GM12892 (cell line): Measurements from ENCODE around the gene UBA6.

Source experiments
- DNase-seq: peaks from one replicate; pipeline ENCODE4 v3.0.0; 2011; ENCODE audit not compliant: insufficient read length
- FAIRE-seq: peaks from 2 replicates; lab custom pipeline; 2011; peaks lifted over from hg19 to GRCh38; lab: Jason Lieb, UNC
- POLR2A ChIP-seq: IDR thresholded peaks from 2 replicates; pipeline ENCODE4 v1.6.1; 2011; ENCODE audit warnings: low read depth, low read length, control low read depth
- POLR2AphosphoS5 ChIP-seq: IDR thresholded peaks from 2 replicates; pipeline ENCODE4 v1.6.1; 2011; ENCODE audit warnings: low read depth, low read length, control low read depth
- TAF1 ChIP-seq: IDR thresholded peaks from 2 replicates; pipeline ENCODE4 v1.6.1; 2011; ENCODE audit warnings: low read depth, mild to moderate bottlenecking, control low read depth, low read length, borderline replicate concordance

Gene UBA6

DNA sequence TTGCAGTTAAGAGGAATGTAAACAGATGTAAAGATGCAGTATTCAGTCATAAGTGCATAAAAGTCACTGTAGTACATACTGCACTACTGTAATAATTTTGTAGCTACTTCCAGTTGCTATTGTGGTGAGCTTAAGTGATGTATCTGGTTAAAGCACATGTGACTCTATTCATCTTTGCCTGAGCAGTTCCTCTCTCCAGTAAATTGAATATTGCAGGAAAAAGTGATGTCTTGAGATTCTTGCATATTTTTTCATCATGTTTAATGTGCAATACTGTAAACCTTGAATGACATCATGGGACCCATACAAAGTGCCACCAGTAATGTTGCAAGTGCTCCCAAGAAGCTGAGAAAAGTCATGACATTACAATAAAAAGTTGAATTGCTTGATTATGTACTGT, 9.6 kb downstream of the UBA6 start:
- TF ChIP-seq TAF1 (no peak), POLR2A (no peak), POLR2AphosphoS5 (no peak)
- FAIRE-seq, result peak; percentile 58
- DNase-seq, result no peak

DNA sequence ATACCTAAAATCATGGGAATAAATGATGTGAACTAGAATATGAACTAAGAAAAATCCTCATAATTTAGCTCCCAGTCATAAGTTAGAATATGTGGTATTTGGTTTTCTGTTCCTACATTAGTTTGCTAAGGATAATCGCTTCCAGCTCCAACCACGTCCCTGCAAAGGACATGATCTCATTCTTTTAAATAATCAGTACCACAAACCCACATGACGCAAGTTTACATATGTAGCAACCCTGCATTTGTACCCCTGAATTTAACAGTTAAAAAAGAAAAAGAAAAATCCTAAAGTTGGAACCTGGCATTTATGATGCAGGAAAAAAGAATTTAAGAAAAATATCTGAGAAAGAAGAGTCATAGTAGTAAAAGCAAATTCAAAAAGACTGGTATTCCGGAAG, 13.3 kb downstream of the UBA6 start:
- FAIRE-seq (no peak), DNase-seq (no peak)
- TF ChIP-seq POLR2AphosphoS5, result no peak
- no peak for TF ChIP-seq TAF1
- no peak for TF ChIP-seq POLR2A

DNA sequence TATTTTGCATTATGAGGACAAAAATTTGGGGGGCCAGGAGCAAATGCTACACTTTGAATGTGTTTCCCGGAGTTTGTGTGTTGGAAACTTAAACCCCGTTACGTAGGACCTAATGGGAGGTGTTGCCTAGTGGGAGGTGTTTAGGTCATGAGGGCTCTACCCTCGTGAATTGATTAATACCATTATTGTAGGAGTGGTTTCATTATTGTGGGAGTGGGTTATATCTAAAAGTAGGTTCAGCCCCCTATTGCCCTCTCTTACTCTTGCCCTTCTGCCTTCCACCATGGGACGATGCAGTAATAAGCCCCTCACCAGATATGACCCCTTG, 15.5 kb downstream of the UBA6 start:
- no peak for FAIRE-seq
- TF ChIP-seq TAF1 (no peak), POLR2AphosphoS5 (no peak)

DNA sequence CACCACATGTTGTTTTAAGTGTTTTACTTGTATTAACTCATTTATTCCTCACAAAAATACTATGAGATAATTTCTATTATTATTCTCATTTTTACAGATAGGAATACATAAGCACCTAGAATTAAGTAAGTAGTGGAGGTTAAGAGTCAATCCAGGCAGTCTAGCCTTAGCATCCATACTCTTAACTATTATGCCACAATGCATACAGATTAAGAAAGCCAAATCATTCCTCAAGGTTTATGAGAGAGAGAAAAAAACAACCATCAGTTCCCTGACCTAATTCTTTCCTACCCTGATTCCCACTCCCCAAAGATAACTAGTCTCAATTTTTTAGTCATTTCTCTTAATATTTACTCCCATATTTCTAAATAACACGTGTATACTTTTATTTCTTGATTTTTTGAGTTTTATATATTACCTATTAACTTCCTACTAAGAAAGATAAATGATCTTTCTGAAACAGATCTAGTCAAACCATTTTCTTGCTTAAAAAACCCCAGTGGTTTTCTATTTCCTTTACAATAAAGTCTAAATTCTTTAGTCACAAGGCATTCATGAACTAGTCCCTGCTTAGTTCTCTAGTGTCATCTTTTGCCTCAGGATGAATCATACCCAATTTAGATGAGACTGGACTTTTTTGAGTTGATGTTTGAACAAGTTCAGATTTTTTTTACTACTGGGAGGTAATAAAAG, 16.0 kb downstream of the UBA6 start:
- DNase-seq, result no peak
- no peak for TF ChIP-seq TAF1
- TF ChIP-seq POLR2A, result no peak
- TF ChIP-seq POLR2AphosphoS5, result no peak
- no peak for FAIRE-seq

More for the DNA sequence above, 15.5 kb downstream of the UBA6 start:
- no peak for DNase-seq

DNA sequence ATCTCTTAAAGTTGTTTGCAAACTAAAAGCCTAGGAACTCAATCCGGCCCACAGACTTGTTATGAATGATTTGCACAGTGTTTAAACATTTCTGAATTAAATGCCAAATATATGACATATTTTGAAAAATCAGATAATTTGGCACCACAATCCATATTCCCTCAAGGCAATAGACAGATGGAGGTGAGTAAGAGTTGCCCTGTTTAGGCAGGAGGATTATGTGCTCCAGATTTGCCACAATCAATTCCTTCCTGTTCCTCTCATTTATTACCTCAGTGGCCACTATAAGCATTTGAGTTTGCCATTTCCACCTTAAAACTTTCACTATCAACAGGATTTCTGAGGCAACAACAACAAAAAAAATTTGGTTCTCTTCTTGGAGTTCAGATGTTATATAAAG, 18.7 kb downstream of the UBA6 start:
- DNase-seq (no peak), FAIRE-seq (peak; percentile 40)
- TF ChIP-seq TAF1, result no peak
- no peak for TF ChIP-seq POLR2AphosphoS5
- TF ChIP-seq POLR2A, result no peak

DNA sequence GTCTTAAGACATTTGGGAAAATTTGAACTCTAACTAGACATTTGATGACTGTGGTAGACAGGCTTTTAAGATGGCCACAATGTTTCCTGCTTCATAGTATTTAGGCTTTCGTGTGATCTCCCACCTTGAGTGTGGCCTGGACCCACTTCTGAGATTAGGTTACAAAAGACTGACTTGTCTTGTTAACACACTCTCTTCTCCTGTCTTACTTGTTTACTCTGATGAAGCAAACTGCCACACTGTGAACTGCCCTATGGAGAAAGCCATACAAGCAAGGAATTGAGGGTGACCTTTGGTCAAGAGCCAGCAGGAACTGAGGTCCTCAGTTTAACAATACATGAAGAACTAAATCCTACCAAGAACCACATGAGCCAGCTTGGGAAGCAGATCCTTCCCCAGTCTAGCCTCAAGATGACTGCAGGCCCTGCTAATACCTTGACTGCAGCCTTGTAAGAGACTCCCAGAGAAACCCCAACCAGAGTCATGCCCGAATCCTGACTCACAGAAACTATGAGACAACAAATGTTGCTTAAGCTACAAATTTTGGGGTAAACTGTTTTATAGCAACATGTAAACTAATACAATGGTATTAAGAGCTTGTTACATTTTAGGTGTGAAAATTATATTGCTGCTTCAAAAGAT, 20.3 kb downstream of the UBA6 start:
- no peak for TF ChIP-seq POLR2A
- no peak for TF ChIP-seq TAF1
- no peak for TF ChIP-seq POLR2AphosphoS5
- no peak for DNase-seq
- peak; percentile 33 for FAIRE-seq

DNA sequence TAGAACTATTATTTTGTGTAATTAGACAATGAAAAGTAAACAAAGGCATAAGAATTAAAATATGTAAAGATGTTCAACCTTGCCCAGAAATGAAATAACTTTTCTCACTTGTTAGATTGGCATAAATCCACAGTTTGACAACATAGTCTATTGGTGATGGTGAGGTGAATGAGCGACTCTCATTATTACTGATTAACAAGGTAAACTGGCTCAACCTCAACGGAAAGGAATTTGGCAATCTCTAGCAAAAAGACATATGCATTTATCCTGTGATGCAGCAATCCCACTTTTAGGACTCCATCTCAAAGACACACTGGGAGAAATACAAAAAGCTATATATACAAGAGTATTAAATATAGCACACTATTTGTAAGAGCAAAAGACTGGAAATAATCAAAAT, 22.3 kb downstream of the UBA6 start:
- TF ChIP-seq POLR2AphosphoS5 (no peak), TAF1 (no peak), POLR2A (no peak)
- FAIRE-seq (no peak), DNase-seq (no peak)

DNA sequence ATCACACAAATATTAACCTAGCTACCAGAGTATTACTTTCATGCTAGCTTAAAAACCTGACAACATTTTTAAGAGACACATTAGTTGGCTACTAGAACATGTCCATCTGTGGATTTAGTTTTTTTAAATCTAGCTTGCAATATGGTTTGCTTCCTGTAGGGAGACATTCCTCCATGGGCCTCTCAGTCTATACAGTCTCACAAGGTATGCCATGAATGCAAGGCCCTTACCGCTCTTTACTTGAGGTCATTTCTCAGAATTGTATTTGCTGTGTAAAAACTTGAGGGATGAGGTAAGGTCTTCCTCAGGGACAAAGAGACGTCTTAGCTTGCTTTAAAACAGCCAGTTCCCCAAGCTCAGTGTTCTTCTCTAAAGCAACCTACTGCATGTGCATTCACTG, 26.9 kb downstream of the UBA6 start:
- DNase-seq, result no peak
- TF ChIP-seq POLR2A, result no peak
- TF ChIP-seq POLR2AphosphoS5, result no peak
- TF ChIP-seq TAF1, result no peak
- no peak for FAIRE-seq

DNA sequence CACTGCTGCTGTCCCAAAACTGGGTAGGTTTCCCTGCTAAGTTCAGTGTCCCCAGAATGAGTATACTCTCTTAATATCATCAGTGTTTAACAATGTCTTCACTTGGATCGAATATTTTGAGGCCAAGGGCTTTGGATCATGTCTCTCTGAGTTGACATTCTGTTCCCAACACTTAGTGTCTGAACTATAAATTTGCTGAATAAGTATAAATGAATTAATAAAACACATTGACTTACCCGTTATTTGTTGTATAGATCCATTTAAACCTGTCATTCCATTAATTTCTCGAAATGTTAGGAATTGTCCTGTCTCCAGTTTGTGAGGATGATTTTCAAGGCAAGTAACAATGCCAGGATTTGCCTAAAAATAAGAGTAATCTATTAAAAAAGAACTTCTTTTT, 32.6 kb downstream of the UBA6 start:
- FAIRE-seq, result no peak

DNA sequence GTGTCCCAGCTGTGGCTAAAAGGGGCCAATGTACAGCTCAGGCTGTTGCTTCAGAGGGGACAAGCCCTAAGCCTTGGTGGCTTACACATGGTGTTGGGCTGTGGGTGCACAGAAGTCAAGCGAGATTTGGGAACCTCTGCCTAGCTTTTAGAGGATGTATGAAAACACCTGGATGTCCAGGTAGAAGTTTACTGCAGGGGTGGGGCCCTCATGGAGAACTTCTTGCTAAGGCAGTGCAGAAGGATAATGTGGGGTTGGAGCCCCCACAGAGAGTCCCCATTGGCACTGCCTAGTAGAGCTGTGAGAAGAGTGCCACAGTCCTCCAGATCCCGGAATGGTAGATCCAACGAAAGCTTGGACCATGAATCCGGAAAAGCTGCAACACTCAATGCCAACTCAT, 40.5 kb downstream of the UBA6 start:
- FAIRE-seq, result no peak

More for the DNA sequence above, 32.6 kb downstream of the UBA6 start:
- DNase-seq, result no peak
- no peak for TF ChIP-seq TAF1
- TF ChIP-seq POLR2AphosphoS5, result no peak
- TF ChIP-seq POLR2A, result no peak

DNA sequence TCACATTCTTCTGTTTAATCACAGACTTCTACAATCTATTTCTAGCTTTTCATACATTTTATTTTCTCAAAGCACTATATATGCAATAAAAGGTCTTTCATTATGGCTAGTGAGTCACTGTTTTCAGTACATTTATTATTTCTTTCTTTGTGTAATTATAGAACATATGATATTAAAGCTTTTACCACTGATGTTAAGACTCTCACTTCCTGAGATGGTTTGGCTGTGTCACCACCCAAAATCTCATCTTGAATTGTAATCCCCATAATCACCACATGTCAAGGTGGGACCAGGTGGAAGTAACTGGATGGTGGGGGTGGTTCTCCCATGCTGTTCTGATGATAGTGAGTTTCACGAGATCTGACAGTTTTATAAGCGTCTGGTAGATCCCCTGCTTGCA, 41.9 kb downstream of the UBA6 start:
- DNase-seq (no peak), FAIRE-seq (no peak)
- TF ChIP-seq POLR2A (no peak), TAF1 (no peak), POLR2AphosphoS5 (no peak)

More for the DNA sequence above, 40.5 kb downstream of the UBA6 start:
- no peak for DNase-seq
- TF ChIP-seq POLR2AphosphoS5 (no peak), TAF1 (no peak), POLR2A (no peak)

DNA sequence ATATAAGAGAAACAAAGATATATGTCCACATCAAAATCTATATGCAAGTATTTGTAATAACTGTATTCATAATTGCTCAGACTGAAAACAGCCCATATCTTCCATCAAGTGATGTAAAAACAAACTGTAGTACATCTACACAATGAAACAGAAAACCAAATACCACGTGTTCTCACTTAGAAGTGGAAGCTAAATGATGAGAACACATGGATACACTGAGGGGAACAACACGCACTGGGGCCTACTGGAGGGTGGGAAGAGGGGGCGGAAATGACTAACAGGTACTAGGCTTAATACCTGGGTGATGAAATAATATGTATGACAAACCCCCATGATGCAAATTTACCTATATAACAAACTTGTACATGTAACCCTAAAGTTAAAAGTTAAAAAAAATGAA, 42.7 kb downstream of the UBA6 start:
- FAIRE-seq, result no peak
- TF ChIP-seq POLR2AphosphoS5, result no peak
- TF ChIP-seq POLR2A, result no peak
- no peak for TF ChIP-seq TAF1

More for the DNA sequence above, 42.7 kb downstream of the UBA6 start:
- no peak for DNase-seq
